PC-9 (cell line): Measurements from ENCODE around the gene FARP1. TPM values are rescaled to one million over a fixed set of nuclear protein-coding genes. Genes with fewer than 3 reads are reported as not detected.

Experiments used
- BruUV-seq: library from RNA; stranded (reverse); fragments of 400-500 nt; replicated peaks from 2 replicates; lab custom pipeline; 2021; lab: Mats Ljungman, UMichigan
- CTCF ChIA-PET: fragments of 300-600 bp; sonication (Branson Sonifier 250); formaldehyde crosslinking; loops from one replicate; lab custom pipeline; 2022; ENCODE audit warnings: antibody characterized with exemption; lab: Charles Lee
- POLR2A ChIA-PET: fragments of 300-600 bp; sonication (Branson Sonifier 250); formaldehyde crosslinking; loops from one replicate; lab custom pipeline; 2022; ENCODE audit warnings: antibody characterized with exemption; ENCODE audit not compliant: unreplicated experiment; lab: Charles Lee
- DNase-seq, 2 experiments: peaks; one replicate each; pipeline versions ENCODE4 v3.0.0 to v3.0.0-alpha.2; 2015 to 2022; ENCODE audit warnings: mixed read lengths in 1 of 2
- H2AFZ ChIP-seq: fragments of 200-600 bp; sonication (generic); 2 replicates; pipeline ENCODE4 v1.8.1; 2017; ENCODE audit warnings: antibody characterized with exemption
- H3F3A ChIP-seq: fragments of 200-600 bp; sonication (generic); 2 replicates; pipeline ENCODE4 v1.8.1; 2017; ENCODE audit warnings: antibody characterized with exemption, mild to moderate bottlenecking, low read depth; ENCODE audit not compliant: insufficient read depth
- H3K27ac ChIP-seq: fragments of 200-600 bp; sonication (generic); 2 replicates; pipeline ENCODE4 v1.6.1; 2016; ENCODE audit warnings: mixed run types
- H3K27me3 ChIP-seq: fragments of 200-600 bp; sonication (generic); 2 replicates; pipeline ENCODE4 v1.6.1; 2016; ENCODE audit warnings: low read depth, mixed run types; ENCODE audit not compliant: insufficient read depth
- H3K36me3 ChIP-seq: fragments of 200-600 bp; sonication (generic); 2 replicates; pipeline ENCODE4 v1.6.1; 2016; ENCODE audit warnings: low read depth, mixed run types
- H3K4me1 ChIP-seq: fragments of 200-600 bp; sonication (generic); replicated peaks from 2 replicates; pipeline ENCODE4 v1.6.1; 2016; ENCODE audit warnings: mixed run types; ENCODE audit not compliant: insufficient read depth
- H3K4me2 ChIP-seq: fragments of 200-600 bp; sonication (generic); 2 replicates; pipeline ENCODE4 v1.6.1; 2017; ENCODE audit warnings: mixed run types
- H3K4me3 ChIP-seq: fragments of 200-600 bp; sonication (generic); 2 replicates; pipeline ENCODE4 v1.6.1; 2016; ENCODE audit warnings: mixed run types
- H3K79me2 ChIP-seq: fragments of 200-600 bp; sonication (generic); 2 replicates; pipeline ENCODE4 v1.6.1; 2017; ENCODE audit warnings: low read depth, mixed run types
- H3K9me2 ChIP-seq: fragments of 200-600 bp; sonication (generic); 2 replicates; pipeline ENCODE4 v1.8.1; 2017; ENCODE audit warnings: mild to moderate bottlenecking; ENCODE audit not compliant: insufficient read depth
- H3K9me3 ChIP-seq: fragments of 200-600 bp; sonication (generic); 2 replicates; pipeline ENCODE4 v1.8.1; 2016; ENCODE audit warnings: low read depth; ENCODE audit not compliant: insufficient read depth
- H4K20me1 ChIP-seq: fragments of 200-600 bp; sonication (generic); 2 replicates; pipeline ENCODE4 v1.8.1; 2017; ENCODE audit not compliant: insufficient read depth
- CTCF ChIP-seq: fragments of 200-600 bp; sonication (generic); conservative IDR thresholded peaks from 2 replicates; pipeline ENCODE4 v1.6.1; 2017; ENCODE audit warnings: mixed run types, antibody characterized with exemption, mild to moderate bottlenecking, moderate library complexity
- EZH2 ChIP-seq: fragments of 200-600 bp; sonication (generic); IDR thresholded peaks from 2 replicates; pipeline ENCODE4 v1.8.0; 2017; ENCODE audit warnings: antibody characterized with exemption, low read depth
- intact Hi-C: fragments of 100-400 bp; cut with micrococcal nuclease; formaldehyde crosslinking; loops from one replicate; pipeline ENCODE4 v1.10.0; 2022; ENCODE audit not compliant: unreplicated experiment
- total RNA-seq: library from RNA; stranded (reverse); gene quantifications from 2 replicates; pipeline ENCODE4 v1.2.3, GENCODE V29; 2021

FARP1 gene
- total RNA-seq, 1 experiment from 2014 or later = 62.1 TPM

DNA sequence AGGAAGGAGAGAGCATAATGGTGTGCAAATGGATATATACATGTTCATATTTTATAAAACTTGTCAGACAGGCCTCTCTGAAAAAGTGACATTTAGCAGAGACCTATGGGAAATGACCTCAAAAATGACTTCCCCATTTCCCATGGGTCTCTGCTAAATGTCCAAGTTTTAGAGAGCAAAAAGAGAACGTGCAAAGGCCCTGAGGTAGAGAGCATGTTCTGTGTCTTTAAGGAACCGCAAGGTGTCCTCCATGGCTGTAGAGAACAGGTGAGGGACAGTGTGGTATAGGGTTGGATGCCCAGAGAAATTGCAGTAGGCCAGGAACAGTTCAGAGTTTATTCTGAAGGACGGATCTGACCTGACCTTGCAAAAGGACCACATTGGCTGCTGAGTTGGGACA is 147.4 kb downstream of the FARP1 start:
- Histone ChIP-seq H3K9me3 (no peaks in the 10 kb centered on the region), H3K36me3 (no peaks in the 10 kb centered on the region), H2AFZ (no peak overlapping the region), H3F3A (no peaks in the 10 kb centered on the region), H3K27me3 (no peaks in the 10 kb centered on the region), H3K79me2 (no peaks in the 10 kb centered on the region), H3K4me2 (no peak overlapping the region), H3K27ac (no peak overlapping the region), H3K9me2 (no peaks in the 10 kb centered on the region), H4K20me1 (no peaks in the 10 kb centered on the region), H3K4me3 (no peak overlapping the region), H3K4me1 (no peaks in the 10 kb centered on the region)
- TF ChIP-seq EZH2 (no peak), CTCF (no peak)
- CTCF ChIA-PET = no interaction called here
- intact Hi-C loops = no loop called here
- no TSS peak for BruUV-seq
- POLR2A ChIA-PET = no interaction called here
- no peak for DNase-seq

GRCh38 chr13:98291658-98292057 is 148.8 kb downstream of the FARP1 start:
- POLR2A ChIA-PET = no interaction called here

GRCh38 chr13:98293103-98293502 is 150.2 kb downstream of the FARP1 start:
- intact Hi-C loops = no loop called here
- Histone ChIP-seq H4K20me1 (no peaks in the 10 kb centered on the region), H3K4me3 (no peak overlapping the region), H3F3A (no peaks in the 10 kb centered on the region), H3K9me2 (no peaks in the 10 kb centered on the region), H2AFZ (no peak overlapping the region), H3K27ac (no peak overlapping the region), H3K4me1 (peaks cover 4% of the 10 kb centered on the region; the same call in 1 of the 2 replicates), H3K79me2 (no peaks in the 10 kb centered on the region), H3K36me3 (no peaks in the 10 kb centered on the region), H3K27me3 (no peaks in the 10 kb centered on the region), H3K4me2 (no peak overlapping the region), H3K9me3 (no peaks in the 10 kb centered on the region)
- no TSS peak for BruUV-seq
- POLR2A ChIA-PET = no interaction called here
- CTCF ChIA-PET = no interaction called here
- DNase-seq = no peak
- TF ChIP-seq EZH2 (no peak), CTCF (no peak)

More at GRCh38 chr13:98291658-98292057, 148.8 kb downstream of the FARP1 start:
- DNase-seq = no peak
- intact Hi-C loops = no loop called here
- CTCF ChIA-PET = no interaction called here
- no peaks in the 10 kb centered on the region for H3K9me2 ChIP-seq
- H2AFZ ChIP-seq = no peak overlapping the region
- H3K79me2 ChIP-seq = no peaks in the 10 kb centered on the region
- no TSS peak for BruUV-seq
- H3K27me3 ChIP-seq = no peaks in the 10 kb centered on the region
- no peaks in the 10 kb centered on the region for H3K9me3 ChIP-seq
- no peaks in the 10 kb centered on the region for H3F3A ChIP-seq
- TF ChIP-seq CTCF = no peak
- no peak for TF ChIP-seq EZH2
- H3K36me3 ChIP-seq = no peaks in the 10 kb centered on the region
- H3K4me2 ChIP-seq = no peak overlapping the region
- no peaks in the 10 kb centered on the region for H4K20me1 ChIP-seq
- H3K4me3 ChIP-seq = no peak overlapping the region
- H3K27ac ChIP-seq = no peak overlapping the region
- H3K4me1 ChIP-seq = no peaks in the 10 kb centered on the region
